HL-60/S4 (cell line): ENCODE measurements around the gene NOL4.
"Not testable (repeated sequence)": the region's sequence is repeated elsewhere in the genome, so short reads cannot be mapped to it uniquely, and the experiment has no call there.

Experiments used
- in situ Hi-C: fragments of 300-500 bp; cut with MboI; formaldehyde crosslinking; loops from 2 replicates; pipeline ENCODE4 v1.14.3; 2022; ENCODE audit warnings: low sequenced_read_pairs

Gene NOL4, protein sequence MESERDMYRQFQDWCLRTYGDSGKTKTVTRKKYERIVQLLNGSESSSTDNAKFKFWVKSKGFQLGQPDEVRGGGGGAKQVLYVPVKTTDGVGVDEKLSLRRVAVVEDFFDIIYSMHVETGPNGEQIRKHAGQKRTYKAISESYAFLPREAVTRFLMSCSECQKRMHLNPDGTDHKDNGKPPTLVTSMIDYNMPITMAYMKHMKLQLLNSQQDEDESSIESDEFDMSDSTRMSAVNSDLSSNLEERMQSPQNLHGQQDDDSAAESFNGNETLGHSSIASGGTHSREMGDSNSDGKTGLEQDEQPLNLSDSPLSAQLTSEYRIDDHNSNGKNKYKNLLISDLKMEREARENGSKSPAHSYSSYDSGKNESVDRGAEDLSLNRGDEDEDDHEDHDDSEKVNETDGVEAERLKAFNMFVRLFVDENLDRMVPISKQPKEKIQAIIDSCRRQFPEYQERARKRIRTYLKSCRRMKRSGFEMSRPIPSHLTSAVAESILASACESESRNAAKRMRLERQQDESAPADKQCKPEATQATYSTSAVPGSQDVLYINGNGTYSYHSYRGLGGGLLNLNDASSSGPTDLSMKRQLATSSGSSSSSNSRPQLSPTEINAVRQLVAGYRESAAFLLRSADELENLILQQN

DNA sequence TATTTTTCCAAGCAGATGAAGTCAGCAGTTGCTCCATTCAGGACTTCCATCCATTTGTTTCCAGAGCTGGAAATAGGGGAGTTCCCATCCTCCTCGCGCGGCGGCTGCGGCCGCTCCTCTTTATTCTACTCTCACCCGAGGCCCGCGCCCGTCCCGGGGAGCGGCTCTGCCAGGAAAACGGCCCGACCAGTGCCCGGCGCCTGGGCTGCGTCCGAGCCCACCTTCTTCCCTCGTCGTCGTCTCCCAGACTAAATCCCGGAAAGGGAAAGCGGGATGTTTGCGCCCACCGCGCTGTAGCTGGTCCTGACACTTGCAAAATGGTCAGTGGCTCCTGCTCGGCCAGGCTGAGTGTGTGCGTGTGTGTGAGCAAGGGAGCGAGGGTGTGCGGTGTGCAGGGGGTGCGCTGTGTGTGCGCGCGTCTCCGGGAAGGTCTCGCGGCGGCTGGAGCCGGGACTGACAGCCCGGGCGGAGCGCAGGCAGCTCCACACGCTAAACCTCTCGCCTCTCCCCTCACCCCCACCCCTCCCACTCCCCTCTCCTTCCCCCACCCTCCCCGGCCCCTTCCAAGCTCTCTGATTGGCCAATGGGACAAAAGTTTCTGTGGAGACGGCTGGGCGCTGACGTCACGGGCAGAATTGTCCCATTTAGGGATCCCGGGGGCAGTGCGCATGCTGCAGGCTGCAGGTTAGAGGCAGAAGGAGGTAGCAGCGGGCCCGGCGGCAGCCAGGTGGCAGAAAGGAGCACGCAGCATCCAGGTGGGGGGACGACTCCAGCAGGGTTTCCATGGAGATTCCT, at the start of gene NOL4:
NOL4 (minus strand) TSS at position 491 of the 795 bp plus-strand sequence. CDS start 1,660 bp downstream, outside the sequence.
- in situ Hi-C loops = no loop called here

DNA sequence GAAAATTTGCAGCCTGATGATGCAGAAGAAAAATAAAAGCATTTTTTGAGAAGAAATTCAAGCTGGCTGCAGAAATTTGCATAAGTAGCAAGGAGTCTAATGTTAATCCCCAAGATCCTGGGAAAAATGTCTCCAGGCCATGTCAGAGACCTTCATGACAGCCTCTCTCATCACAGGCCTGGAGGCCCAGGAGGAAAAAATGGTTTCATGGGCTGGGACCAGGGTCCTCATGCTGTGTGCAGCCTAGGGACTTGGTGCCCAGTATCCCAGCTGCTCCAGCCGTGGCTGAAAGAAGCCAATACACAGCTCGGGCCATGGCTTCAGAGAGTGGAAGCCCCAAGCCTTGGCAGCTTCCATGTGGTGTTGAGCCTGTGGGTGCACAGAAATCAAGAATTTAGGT, 41.3 kb upstream of the NOL4 start:
- in situ Hi-C loops = not testable (repeated sequence)

DNA sequence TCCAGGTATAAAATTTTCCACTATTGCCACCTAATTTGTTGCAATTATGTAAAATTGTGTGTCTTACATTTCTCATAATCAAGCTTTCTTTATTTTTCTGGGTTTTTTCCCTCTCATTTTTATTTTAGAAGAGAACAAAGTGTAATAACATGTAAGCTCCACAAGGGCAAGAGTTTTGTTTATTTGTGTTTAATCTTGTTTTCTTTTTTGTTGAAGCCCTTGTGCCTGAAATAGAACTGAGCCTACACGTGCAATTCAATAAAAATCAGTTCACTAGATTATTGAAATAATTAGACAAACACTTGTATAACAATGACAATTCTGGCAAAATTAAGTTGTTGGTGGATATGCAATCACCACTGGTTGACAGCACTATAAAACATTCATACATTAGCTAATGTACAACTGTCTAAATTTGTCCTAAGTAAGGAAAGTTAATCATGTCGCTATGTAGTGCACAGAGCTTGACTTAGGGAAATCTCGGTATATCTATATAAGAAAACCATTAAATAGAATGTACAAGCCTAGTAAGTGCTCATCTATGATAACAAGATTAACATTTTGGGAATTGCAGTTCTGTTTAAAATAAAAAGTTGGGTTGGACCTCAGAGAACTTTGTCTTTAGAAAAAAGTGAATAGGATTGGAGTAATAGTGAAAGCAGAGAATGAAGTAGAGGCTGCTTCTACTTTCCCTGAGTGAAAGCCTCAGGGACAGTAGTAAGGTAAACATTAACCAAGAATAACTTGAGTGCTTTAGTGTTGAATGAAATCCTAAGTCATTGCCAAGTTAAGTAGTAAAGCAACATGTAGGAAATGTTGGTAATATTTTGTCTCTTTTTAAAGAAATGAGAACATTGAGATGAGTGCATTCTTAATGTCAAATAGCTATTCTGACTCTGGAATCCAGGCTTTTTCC, 37.4 kb upstream of the NOL4 start:
- in situ Hi-C loops = no loop called here

DNA sequence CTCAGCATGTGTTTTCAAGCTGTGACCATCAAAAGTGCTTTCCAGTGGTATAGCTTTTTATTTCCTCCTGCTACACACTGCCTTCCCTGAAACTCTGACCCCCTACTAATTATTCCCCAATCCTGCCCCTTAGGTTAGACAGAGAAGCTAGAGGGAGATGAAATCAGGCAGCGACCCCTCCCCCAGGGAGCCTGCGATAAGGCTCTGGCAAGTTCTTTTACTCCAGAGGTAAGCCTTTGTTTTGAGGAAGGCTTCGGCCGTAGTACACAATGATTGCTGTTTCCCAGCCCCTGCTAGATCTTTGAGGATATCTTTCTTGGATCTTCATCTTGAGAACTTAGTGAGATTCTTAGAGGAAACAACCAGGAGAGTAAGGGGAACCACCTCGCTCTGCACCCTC, 33.5 kb upstream of the NOL4 start:
- in situ Hi-C loops = no loop called here

DNA sequence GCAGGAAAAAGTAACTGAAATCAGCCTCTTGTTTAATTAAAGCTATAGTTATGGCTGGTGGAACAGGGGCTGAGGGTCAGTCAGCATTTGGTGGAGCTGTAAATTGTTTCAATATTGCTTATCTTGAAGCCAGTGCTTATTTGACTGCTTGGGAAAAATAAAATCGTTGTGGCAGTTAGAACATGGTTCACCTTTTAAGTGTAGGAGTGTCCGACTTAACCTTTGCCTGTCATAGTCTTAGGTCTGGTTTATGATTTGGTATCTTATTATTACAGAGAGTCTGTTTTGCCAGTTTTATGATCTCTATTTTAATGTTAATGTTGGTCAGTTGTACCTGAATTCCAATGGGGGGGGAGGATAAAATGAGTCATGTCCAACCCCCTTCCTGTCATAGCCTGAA, 27.2 kb upstream of the NOL4 start:
- in situ Hi-C loops = no loop called here

DNA sequence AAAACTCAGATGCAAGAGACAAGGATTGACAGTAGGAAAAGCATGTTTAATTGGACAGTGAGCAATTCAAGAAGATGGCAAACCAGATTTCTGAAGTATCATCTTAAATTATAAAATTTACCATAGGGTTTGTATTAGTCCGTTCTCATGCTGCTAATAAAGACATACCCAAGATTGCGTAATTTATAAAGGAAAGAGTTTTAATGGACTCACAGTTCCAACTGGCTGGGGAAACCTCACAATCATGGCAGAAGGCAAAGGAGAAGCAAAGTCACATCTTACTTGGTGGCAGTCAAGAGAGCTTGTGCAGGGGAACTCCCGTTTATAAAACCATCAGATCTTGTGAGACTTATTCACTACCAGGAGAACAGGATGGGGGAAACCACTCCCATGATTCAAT, 24.0 kb upstream of the NOL4 start:
- in situ Hi-C loops = no loop called here

DNA sequence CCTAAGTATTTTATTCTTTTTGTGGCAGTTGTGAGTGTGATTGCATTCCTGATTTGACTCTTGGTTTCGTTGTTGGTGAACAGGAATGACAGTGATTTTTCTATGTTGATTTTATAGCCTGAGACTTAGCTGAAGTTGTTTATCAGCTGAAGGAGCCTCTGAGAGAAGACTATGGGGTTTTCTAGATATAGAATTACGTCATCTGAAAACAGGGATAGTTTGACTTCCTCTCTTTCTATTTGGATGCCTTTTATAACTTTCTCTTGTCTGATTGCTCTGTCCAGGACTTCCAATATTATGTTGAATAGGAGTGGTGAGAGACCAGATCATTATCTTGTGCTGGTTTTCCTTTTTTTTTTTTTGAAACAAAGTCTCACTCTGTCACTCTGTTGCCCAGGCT, 18.0 kb upstream of the NOL4 start:
- in situ Hi-C loops = no loop called here

DNA sequence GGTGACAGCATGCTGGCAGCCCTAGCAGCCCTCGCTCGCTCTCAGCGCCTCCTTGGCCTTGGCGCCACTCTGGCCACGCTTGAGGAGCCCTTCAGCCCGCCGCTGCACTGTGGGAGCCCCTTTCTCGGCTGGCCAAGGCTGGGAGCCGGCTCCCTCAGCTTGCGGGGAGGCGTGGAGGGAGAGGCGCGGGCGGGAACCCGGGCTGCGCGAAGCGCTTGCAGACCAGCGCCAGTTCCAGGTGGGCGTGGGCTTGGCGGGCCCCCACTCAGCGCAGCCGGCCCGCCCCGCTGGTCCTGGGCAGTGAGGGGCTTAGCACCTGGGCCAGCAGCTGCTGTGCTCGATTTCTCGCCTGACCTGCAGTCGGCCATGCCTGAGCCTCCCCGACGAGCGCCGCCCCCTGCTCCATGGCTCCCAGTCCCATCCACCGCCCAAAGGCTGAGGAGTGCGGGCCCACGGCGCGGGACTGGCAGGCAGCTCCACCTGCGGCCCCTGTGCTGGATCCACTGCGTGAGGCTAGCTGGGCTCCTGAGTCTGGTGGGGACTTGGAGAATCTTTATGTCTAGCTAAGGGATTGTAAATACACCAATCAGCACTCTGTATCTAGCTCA, 9.2 kb upstream of the NOL4 start:
- in situ Hi-C loops = not testable (repeated sequence)

DNA sequence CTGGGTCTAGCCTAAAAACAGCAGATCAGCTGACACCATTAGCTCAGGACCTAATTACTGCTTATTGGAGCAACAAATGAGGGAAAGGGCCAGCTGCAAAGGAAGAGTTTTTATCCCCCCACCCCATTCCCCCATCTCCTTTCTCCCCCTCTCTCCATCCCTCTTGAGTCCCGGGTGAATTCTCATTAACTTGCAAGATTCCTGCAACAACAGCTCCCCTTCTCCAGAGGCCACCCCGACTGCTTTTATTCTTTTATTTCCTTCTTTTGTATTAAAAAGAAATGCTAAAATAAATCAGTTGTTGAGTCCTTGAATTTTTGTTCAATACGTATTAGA, 473 bp upstream of the NOL4 start:
- in situ Hi-C loops = no loop called here

DNA sequence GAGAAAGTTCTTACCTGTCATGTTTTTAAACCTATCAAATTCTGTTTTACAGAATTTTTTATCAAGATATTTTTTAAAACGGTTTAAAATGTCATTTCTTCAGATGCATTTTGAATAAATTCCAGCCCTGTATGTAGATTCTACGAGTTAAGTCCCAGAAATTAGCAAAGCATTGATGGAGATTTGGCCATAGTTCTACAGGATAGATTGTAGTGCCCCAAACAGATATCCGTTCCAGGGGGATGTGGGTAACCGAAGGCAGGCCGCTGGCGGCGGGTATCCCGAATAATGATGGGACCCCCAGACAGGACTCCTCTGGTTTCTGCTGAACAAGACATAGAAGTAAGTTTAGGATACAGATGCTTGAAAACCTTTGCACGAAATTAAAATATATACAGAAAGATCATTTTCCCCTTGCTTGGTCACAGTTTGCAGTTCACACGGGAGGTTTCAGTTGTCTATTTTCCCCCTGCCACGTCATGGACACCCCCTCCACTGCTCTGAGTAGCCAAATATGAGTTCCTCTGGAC, 755 bp downstream of the NOL4 start:
- in situ Hi-C loops = no loop called here

DNA sequence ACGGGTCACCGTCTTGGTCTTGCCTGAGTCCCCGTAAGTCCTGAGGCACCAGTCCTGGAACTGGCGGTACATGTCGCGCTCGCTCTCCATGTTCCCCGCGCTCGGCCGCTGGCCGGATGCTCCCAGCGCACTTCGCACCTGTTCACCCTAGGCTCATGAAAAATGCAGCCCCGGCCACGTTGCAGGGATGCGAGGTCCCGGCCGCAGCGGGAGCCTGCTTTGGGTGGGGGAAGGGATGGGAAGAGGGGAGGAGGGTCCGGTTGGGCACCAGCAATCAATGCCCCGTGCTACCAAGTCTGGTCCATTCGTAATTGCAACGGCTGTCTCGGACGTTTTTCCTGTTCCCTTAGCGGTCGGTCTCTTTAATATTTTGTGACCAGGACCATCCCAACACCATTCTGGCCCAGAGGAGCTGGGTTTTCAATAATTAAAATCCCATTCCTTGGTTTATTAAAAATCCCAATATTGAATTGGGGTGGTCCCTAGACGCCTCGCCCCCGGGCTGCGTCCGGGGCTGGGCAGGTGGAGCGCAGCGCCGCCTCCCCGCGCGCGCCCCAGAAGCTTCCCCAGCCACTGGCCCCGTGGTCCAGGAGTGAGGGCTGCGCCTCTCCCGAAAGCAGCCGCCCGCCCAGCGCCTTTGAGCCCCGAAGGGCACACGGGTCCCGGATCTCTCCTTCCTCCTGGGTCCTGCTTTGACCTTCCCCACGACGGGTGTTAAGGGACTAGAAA, 1.4 kb downstream of the NOL4 start:
- in situ Hi-C loops = no loop called here

DNA sequence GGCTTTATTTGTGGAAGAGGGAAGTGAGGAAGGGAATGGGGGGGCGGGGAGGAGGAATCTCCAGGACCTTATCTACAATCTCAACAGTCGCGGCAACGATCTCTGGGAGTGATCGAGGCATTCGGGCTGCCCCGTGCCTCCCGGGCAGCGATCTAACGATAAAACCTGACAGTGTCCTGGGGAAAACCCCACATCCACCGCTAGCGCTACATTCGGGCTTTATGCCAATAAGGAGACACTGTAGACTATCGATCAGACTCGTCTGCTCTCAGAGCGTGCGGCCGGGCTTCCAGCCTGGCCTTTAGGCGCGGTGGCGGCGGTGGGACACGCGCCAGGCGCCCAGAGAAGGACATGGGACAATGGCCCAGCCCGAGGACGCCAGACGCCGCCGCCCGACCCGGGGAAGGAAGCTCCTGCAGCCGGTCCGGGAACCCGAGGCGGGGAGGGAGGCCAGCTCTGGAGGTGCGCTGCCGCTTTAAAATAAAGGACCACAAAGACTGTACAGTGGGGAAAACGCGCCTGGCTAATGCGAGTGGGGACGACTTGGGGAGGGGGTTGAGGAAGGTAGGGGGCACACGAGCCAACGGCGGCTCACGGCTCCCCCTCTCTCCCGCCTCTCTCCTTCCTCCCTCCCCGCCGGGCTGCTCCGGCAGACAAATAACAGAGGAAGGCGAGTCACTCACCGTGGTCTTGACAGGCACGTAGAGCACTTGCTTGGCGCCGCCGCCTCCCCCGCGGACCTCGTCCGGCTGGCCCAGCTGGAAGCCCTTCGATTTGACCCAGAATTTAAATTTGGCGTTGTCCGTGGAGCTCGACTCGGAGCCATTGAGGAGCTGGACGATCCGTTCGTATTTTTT, 2.2 kb downstream of the NOL4 start:
- in situ Hi-C loops = no loop called here

DNA sequence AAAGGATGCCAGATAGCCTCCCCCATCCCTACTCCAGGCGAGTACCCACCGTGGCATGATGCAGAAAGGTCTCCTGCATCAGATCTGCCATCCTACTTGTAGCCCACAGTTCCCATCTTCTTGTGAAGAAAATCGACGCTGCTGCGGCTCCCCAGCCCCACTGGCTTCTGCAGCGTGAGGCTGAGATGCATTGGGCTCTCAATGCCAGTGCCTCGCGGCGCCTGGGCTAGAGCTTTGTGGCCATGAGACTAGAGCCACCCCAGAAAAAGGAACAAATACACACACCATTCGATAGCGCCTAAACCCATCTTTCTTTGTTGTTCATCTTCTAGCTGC, 2.8 kb downstream of the NOL4 start:
- in situ Hi-C loops = no loop called here

DNA sequence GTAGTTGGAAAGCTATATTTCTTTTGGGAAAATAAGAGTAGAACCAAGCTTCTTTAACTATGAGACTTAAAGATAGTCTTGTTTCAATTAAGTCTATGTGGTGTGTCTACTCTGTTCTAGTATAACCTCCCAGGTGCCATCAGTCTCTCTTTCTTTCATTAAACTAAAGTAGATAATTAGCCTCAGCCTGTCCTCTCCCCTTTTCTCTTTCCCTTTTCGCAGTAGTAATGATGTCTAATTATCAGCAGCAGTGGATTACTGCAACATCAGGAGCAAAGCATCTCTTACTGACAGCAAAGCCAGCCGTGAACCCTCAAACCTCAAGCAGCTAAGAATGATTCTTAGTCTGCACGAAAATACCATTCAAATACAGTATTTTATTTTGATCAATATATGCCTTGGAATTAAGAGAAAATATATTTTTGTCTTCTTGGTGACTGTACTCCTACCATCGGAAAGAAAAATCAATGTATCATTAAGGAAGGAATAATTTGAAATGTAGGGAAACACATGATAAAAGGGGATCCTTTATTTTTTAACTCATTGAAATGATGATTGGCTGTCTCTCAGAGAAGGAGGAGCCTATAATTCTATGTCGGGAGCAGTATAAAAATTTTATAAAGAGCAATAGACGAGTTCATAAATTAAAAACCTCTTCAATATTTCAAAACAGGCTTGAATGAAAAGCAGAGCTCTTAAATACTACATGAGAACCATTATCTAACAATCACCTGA, 4.5 kb downstream of the NOL4 start:
- in situ Hi-C loops = no loop called here

DNA sequence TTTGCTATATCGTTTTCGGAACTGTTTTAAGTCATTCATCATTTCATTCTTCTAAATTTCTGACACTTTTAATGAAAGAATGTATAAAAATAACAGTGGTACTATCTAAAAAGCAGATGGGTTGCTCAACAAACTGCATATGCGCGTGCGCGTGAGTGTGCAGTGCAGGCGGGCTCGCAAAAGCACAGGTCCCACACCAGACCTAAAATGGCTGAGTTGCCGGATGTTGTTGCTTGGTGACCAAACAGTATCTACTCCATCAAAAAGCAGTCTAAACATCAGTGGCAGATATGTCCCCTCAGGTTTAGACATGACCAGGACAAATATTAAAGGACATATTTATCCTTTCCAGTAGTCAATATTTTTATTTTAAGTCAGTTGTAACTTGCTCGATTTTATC, 5.1 kb downstream of the NOL4 start:
- in situ Hi-C loops = no loop called here

DNA sequence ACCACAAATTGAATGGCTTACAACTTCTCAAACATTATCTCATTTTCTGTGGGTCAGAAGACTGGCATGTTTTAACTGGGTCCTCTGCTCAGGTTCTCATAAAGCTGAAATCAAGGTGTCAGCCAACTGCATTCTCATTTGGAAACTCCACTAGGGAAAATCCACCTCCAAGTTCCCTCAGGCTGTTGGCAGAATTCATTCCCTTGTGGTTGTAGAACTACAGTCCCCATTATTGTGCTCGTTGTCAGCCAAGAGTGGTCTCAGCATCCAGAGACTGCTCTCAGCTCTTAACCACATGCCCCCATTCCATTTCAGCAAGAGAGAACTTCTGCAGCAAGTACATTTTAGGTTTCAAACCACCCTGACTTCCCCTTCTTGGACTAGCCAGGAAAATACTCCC, 12.2 kb downstream of the NOL4 start:
- in situ Hi-C loops = no loop called here

DNA sequence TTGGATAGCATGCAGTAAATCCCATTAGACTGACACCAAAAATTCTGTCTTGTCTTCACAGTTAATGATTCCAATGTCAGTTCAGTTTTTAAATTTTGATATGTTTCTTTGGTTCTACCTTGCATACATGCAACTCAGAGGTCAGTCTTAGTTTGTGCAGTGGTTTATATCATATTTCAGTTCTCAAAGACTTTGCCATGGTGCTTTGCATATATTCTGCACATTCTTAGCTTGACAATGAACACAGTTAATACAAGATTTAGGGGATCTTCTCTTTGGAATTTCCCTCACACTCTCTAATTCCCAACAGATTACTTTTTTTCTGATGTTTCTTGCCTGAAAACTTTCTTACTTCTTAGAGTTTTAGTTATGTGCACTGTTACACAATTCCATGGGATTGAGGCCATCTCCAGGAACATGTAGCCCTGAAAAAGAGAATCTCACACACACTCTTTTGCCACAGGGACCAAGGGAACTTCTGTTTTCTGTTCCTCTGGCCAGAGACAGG, 17.3 kb downstream of the NOL4 start:
- in situ Hi-C loops = no loop called here

DNA sequence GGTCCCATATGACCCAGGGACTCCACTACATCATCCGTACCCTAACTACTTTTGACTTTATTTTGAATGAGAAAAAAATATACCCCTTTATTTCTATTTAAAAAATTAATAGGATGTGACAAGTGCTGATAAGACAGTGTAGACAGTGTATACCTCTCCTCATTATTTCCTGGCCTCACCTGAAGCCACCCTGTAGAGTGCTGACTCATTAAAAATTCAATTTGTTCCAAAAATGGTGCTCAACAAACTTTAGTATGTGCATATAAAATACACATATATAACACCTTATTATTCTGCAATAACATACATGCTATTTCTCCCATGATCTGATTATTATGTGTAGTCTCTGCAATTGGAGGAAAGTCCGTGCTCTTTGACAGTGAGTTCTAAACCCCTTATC, 20.8 kb downstream of the NOL4 start:
- in situ Hi-C loops = no loop called here
